GM19397 (cell line): ENCODE results near the gene CNP.

Experiments
- ATAC-seq: cut with Tn5 transposase; IDR thresholded peaks from one replicate; pipeline ENCODE4 v1.9.1; 2021; ENCODE audit warnings: mild to moderate bottlenecking, moderate library complexity; ENCODE audit not compliant: unreplicated experiment

Gene CNP

DNA sequence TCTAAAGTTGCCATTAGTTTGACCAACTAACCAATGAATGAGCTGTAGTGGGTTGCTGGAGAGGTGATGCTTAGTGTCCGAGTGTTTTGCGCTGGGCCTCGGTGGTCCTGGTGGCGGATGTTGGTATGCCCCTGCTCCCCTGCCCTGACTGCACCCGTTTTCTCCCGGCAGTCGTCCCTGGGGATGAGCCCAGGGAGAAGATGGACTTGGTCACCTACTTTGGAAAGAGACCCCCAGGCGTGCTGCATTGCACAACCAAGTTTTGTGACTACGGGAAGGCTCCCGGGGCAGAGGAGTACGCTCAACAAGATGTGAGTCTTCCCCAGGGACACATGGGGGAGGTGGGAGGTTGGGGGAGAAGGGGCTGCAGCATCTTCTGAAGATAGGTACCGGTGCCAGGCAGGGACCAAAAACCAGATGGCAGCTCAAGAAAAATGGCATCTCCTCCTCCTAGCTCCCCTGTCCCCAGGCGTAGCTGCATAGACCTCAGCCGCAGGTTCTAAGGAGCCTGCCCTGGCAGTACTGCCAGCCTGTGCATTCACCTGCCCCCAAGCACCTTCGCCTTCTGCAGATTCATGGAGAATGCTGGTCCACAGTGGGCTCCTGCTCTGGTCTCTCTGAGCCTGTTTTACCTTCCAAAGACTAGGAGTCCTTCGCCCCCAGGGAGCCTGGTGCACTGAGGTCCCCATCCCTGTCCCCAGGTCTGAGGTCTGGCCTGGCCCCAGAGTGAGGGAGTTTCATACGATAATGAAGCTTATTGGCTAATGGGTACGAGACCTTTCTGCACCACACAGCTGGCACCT lies 5.3 kb downstream of the CNP start:
- ATAC-seq = no peak

DNA sequence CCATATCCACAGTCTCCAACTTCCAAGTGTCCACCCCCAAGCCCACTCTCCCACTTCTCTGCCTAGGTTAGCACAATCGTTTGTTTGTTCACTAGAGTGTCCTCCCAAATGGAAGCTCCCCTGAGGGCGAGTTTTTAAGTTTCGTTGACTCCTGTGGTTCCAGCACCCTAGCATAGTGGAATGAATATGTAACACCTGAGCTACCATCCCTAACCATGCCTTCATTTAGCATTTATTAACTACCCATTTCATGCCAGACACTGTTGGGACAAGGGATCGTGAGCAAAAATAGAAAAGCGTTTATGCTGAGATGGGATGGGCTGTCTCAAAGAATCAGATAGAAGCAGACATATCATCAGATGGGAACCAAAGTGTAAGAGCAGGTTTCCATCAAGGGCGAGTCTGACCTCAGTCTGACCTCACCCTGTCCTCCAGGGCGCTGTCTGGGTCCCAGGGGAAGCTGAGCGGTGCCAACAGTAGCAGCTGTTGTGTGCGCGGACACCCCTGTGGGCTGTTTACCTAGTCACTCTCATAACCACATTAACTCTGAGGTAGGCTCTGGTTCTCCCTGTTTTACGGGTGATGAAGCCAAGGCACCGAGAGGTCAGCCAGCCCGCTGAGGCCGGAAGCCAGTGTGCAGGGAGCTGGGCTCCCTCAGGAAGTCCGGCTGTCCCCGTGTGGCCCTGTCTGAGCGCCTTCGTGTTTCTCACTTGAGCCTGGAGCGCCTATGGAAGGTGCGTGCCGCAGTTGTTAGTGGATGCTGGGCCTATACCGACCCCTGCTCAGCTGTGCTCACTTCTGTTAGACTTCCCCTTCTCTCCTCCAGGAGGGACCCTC lies 6.2 kb downstream of the CNP start:
- ATAC-seq = no peak

DNA sequence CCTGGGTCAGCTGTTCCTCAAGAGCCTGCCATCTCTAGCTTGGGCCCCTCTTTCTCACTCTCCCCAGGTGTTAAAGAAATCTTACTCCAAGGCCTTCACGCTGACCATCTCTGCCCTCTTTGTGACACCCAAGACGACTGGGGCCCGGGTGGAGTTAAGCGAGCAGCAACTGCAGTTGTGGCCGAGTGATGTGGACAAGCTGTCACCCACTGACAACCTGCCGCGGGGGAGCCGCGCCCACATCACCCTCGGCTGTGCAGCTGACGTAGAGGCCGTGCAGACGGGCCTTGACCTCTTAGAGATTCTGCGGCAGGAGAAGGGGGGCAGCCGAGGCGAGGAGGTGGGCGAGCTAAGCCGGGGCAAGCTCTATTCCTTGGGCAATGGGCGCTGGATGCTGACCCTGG lies 6.8 kb downstream of the CNP start:
- no peak for ATAC-seq

DNA sequence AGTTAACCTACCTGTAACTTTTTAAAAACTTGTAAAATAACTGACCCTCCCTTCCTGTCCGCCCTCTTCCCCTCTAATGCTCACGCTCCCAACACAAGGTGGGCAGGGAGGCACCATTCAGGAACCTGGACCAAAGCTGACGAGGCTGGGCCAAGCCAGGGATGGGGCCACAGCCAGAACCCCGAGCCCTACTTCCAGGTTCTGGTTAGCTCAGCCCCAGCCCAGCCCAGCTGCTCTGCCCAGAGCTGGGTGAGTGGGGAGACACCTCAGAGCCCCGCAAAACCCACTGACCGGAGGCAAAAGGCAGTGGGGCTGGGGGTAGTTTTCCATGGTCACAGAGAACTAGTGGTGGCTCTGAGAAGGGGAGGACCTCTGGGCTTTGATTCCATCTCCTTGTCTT lies 7.4 kb downstream of the CNP start:
- ATAC-seq = no peak

DNA sequence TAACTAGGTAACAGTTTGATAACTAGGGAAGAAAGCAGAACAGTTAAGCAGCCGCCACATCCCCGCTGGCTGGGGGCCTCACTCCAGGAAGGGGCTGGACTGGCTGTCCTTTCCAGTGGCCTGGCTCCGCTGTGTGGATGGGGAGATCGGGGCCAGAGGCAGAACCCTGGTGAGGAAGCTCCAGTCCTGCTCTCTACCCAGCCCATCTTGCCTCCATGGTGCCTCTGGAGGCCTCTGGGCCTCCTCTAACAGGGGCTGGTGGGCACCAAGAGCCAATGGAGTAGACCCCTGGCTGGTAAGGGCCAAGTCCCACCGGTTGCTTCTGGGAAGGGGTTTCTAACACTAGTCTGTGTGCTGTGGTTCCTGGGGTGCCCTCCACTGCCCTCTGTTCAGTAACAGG lies 8.1 kb downstream of the CNP start:
- ATAC-seq = no peak

DNA sequence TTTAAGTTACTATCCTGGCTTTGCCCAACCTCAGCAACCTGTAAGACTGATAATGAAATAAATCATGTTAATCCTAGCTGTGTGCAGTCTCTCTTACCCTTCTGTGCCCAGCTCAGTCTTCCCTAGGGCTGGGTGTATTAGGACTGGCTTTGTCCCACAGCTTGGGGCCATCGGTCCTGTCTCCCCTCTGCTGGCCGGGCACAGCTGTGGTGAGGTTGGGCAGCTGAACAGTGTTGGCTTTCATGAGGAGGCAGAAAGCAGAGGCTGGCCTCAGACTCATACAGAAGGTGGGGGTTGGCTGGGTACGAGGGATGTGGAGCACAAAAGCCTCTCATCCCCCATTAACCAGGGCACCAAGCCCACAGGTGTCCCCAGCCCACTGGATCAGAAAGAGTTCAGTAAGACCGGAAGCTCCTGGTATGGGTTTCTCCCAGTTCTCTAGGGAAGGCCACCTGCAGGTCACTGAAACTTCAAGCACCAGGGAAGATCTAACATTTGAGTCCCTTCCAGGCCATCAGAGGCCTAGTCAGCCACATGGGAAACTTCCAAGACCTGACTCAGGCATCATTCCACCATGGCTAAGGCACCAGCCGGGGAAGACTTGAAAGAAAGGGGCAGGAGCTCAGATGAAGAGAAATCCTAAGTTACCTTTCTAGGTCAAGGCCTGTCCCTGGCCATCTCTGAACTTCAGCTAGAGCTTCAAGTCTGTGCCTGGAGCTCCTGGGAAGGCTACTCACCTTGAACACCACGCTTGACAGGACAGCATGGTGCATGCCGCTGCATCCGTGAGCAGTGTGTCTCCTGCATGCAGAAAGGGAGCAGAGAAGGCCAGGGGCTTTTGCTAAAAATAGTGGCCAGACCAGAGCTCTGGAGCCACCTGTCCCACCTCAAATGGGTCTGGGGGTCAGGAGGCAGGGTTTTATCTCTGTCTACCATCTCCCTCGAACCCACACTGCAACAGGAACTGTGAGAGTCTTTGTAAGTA lies 8.8 kb downstream of the CNP start:
- ATAC-seq = no peak

DNA sequence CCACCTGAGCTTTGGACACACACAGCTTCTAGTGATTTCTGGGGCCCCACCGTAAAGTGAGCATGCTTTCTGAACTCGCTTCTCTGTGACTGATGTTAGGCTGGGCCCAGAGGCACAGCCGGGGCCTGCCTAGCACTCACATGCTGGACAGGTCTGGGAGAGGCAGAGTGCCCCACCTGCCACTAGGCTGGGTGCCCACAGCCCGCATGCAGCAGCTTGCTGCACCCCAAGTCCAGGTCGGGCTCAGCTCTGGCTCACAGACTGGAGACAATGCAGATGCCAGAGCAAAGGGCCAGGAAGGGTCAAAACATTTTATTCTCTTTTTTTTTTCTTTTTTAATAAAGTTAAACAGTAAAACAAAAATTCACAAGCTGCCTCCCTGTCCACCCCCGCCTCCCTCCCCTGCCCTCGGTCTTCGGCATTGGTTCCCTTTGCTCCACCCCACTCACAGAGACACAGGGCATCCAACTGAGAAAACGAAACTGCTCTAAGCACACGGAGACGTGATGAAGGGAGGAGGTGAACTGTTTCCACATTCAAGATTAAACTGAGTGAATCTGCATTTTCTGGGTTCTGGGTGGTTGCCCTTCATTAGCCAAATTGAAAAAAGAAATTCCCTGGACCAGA lies 9.7 kb downstream of the CNP start:
- no peak for ATAC-seq

DNA sequence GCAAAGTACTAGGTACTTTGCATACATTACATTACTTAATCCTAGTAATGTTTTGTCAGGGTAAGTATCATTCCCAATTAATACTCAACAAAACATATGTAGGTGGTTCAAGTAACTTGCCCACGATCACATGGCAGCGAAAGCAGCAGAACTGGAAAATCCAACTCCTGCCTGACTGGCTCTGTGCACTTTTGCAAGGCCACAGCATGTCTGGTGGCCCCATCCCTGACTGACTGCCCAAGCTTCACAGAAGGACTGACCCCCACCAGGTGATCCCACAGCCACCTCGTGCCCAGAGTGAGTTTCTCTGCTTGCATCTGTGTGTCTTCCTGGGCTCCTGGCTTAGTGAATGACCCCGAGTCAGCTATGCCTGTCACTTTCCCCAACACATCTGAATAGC lies 11.4 kb downstream of the CNP start:
- ATAC-seq = no peak

DNA sequence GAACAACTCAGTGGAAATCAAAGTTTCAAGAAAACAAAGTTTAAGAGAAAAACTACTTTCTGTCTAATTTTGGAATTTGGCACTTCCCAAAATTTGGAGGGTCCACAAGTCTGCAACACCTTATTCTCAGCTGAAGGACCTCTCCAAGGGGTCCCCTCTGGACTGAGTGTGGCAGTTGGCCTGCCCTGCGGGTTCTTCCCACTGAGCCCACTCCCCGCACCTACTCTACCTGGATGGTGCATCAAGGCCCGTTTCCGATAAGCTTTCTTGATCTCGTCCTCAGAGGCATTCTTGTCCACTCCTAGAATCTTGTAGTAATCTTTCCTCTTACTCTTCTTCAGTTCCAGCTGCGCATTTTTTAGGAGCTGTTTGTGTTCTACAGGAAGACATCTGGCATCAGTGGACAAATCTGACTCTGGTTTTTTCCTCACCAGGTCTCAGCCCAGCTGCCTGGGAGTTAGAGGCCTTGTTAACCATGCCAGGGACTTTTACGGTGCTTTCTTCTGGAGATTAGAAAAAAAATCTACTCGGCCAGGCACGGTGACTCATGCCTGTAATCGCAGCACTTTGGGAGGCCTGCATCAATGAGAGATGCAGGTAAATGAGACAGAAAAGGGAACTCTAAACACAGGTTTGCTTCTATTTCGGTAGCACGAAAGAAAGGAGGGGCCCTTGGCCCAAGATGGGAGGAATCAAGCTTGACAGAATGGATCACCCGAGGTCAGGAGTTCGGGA lies 15.6 kb downstream of the CNP start:
- ATAC-seq = no peak

DNA sequence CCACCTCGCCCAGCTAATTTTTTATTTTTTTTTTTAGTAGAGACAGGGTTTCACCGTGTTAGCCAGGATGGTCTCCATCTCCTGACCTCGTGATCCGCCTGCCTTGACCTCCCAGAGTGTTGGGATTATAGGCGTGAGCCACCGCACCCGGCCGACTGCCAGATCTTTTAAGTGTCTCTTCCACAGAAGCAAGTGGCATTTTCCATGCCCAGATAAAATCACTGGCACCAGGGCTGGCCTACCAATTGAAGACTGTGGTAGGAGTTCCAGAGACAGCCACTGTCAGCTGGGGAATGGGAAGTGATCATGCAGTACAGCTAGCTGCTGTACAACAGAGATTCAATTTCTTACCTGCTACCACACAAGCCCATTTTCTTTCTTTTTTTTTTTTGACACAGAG lies 17.9 kb downstream of the CNP start:
- no peak for ATAC-seq

DNA sequence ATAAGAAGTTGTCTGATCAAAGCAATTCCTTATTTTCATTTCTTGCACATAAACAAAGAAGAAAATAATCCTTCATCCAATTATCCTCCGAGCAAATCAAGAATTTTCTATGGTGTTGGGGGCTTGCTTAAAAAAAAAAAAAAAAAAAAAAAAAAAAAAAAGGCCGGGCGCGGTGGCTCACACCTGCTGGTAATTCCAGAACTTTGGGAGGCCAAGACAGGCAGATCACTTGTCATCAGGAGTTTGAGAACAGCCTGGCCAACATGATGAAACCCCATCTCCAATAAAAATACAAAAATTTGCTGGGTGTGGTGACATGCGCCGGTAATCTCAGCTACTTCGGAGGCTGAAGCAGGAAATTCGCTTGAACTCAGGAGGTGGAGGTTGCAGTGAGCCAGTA lies 19.3 kb downstream of the CNP start:
- ATAC-seq = no peak

DNA sequence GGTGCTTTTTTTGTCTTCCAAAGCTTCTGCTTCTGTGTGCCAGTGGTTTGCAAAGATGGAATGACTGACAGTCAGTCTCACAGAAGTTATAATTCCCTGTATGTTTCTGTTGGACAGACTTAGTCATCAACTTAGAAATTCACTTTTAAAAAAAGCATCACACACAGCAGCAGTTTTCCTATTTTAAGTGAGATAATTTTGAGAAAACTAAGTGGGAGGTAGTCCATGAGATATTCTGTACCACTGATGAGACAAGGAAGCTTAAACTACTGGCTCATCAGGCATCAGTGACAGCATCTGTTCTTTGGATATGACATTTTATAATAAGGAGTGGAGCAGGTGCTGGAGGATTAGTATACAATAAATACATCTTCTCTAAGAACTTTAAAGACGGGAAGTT lies 20.0 kb downstream of the CNP start:
- ATAC-seq = no peak

DNA sequence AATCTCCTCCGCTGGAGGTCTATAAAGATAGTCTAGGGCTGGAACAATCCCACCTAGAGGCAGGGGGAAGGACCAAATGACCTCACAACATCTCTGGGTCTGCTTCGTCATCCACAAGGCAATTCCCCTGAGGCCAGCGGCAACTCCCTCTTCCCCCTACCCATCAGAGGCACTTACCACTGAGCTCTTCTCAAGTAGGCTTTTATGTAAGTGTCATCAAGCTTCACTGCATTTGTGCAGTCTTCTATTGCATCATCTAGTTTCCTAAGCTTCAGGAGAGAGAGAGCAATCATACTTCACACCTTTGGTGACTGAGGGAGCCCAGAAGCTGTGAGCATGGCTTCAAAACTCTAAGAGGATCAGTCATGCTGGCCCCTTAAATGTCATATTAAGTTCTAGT lies 21.0 kb downstream of the CNP start:
- no peak for ATAC-seq

DNA sequence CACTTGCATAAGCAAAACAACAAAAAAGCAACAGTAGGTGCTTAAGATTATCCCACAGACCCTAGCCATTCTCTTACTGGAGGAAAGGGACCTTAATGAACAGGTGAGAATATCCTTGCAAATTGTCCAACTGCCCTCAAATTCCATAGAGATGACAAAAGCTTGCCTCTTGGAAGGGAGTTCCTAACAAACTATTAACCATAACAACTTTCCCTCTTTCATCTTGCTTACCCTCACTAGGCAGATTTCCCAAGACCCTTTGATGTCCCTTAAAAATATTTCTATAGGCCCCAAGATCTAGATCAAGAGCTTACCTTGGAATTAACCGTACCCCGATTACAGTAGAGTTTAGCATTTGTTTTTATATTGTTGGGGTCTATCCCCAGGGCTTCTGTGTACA lies 21.8 kb downstream of the CNP start:
- ATAC-seq = no peak

DNA sequence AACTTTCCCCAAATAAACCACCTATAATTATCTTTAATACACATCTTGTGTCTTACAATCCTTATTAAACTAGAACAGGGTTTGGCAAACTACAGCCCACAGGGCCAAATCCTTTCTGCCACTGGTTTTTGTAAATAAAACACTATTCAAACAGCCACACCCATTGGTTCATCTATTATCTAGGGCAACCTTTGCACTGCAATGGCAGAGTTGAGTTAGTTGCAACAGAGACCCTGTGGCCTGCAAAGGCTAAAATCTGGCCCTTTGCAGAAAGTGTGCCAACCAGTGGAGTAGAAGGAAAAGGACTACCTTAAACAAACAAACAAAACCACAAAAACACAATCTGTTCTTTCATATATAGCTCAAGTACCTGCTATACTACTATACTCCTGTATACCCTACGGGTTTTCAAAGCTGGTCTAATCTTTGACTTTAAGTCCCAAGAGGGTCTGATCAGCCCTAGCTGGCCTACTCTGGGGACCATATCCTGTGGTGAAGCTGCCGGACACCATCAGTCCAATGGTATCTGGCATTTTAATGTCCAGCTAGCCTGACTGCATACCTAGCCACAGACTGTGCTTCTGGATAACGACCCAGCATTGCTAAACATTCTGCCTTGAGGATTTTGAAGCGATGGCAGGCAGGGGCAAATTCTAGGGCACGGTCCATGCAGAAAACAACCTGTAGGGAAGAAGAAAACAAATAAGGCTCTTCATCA lies 23.3 kb downstream of the CNP start:
- ATAC-seq = no peak

DNA sequence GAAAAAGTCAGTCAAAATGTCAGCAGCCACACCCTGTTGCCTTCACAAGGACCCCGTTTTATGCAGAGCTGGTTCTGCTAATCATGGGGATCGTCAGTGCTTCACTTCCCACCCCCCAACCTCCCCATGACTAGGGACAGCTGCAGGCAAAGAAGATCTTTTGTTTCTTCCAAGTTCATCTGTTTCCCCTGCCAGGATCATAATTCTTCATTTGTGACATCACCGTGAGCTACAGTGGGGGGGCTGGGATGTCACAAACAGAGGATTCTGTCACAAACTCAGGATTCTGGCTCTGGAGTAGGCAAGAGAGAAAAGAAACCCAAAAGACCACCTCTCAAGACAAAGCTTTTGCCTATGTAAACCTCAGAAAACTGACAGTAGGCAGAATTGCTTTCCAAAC lies 26.0 kb downstream of the CNP start:
- ATAC-seq = no peak

DNA sequence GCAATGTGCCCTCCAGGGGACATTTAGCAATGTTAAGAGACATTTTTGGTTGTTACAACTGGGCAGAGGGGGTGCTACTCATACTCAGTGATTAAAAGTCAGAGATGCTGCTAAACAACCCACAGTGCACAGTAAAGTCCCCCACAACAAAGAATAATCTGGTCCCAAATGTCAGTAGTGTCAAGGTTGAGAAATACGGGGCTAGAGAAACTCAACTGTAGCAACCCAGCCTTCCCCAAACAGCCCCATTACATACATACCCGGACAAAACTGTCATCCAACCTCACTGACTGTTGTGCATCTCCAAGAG lies 30.2 kb downstream of the CNP start:
- no peak for ATAC-seq

DNA sequence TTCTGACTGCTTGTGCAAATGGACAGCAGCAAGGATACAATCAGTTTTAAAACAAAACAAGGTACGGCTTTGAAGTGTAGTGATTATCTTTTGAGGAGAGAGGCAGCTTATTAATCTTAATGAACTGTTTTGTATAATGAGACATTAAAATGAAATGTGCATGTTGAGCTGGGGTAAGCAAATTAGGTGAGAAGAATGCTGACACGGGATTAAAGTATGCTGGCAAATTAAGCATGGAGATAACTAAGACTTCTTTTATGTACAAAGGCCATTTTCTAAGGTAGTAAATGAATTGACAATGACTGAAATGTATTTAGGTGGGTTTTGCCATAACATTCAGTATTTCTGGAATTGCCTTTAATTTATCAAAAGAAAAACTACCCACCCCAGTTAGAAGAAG lies 31.9 kb downstream of the CNP start:
- no peak for ATAC-seq

DNA sequence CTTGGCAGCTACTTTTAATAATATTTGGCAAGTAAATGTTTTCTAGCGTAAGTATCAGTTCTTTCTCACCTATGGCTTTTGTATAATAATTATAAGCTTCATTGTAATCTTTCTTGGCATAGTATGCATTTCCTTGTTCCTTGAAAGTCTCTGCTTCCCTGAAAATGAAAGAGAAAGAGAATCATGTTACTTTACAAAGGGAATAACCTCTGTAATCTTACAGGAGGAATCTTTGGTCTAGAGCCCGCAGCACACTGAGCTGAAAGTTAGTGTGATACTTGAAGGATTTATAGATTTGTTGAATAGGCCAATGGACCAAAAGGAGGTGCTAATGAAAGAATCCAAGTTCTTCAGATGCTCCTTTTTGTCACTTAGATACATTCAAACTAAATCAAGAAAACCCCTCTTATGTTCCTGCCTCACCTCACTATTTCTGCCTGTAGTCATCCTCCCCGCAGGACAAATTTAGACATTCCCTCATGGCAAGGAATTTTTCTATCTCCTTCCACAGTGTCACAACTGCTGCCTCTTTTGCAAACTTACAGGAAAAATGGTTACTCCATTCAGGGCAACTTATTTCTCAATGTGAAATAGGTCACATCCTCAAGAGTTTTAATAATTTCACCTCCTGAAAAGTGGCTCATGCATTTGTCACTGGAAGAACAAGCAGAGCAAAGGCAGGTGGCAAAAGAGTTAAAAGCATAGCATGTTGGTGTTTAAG lies 34.0 kb downstream of the CNP start:
- no peak for ATAC-seq
